HPDE6-E6E7 (cell line): ENCODE results near the gene CUL7.
A peak's percentile ranks its signal among the peaks of the same experiment; 100 is the strongest.
"Not testable (repeated sequence)": the region's sequence is repeated elsewhere in the genome, so short reads cannot be mapped to it uniquely, and the experiment has no call there.

Source experiments
- DNase-seq: peaks from one replicate; pipeline ENCODE4 v3.0.0; 2011; ENCODE audit warnings: missing footprints; ENCODE audit errors: extremely low spot score

The CUL7 gene

GRCh38 chr6:43016176-43016942 is 37.3 kb downstream of the CUL7 start:
- no peak for DNase-seq

DNA sequence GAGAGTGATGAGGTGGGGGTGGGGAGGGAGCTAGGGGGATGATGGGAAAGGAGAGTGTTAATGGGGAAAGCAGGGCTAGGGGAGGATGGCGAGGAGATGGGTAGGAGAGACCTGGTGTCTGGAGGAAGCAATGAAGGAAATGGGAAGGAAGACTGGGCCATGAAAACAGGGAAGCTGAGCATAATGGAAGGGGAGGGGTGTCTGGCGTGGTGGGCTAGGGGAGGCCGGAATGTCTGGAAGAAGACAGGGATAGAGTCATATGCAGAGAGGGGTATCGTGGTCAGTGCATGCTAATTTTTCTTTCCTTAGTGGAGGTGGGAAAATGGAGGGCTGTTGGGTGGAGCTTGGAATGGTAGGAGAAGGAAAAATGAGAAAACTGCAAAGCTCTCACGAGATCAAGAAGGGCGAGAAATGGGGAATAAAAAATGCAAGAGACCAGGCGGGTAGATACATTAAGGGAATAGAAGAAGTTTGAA is 39.2 kb downstream of the CUL7 start:
- DNase-seq: no peak

- DNase-seq: peak; percentile 100
These were observed 39.7 kb downstream of the CUL7 start, which contains the start of the genes KLHDC3 and MEA1 for GRCh38 chr6:43013843-43014433. Gene KLHDC3, plus strand, starts transcription at chr6:43014249. Its CDS starts 2,944 bp downstream, at chr6:43017193. Gene MEA1, minus strand, starts transcription at chr6:43013946. Its CDS starts 133 bp downstream, at chr6:43013813.

DNA sequence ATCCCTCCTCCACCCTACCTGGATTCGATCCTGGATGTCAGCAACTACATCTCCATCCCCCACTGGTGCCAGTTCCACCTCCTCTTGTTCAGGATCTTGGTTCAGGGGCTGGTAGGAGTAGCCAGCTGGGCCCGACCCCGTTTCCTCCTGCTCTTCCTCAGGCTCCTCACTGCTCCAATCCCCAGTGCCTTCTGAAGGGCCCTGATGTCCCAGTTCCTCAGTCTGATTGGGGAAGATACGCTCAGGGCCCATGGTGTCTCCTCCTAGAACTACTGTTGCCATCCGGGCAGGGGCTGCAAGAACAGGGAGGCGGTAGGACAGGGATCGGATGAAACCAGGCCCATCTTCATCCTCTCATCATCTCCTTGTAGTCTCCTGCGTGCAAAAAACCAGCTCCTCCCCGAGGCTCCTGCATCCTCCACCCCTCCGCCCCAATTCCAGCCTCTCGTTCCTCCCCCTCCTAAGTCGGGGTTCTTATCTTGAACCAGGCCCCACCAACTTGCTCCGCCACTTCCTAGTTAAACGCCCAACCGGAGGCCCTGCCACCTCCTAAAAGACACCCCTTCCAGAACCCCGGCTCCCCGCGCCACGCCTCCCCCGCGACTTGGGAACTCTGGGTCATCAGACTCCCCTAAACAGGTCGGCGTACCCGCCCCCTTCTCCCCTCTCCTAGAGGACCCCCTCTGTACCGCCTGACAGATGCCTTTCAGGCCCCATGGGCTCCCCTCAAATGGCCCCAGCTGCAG is 40.4 kb downstream of the CUL7 start:
- no peak for DNase-seq

DNA sequence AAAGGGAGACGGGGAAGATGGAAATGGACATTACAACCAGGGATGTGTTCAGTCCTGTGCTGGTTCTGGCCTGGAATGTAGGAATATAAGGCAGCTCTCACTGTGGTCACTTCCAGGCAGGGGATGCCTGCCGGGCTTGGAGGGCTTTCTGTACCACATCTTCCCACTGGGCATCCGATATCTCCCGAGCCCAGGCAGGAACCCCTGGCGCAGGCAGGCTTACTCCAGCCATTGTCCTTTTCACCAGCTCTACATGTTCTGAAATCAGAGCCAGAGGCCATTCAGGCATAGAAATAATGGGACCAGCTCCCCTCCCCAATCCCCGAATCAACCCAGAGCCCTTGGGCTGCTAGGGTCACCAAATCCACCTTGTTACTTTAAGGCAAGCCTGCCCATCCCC is 41.3 kb downstream of the CUL7 start:
- DNase-seq: no peak

DNA sequence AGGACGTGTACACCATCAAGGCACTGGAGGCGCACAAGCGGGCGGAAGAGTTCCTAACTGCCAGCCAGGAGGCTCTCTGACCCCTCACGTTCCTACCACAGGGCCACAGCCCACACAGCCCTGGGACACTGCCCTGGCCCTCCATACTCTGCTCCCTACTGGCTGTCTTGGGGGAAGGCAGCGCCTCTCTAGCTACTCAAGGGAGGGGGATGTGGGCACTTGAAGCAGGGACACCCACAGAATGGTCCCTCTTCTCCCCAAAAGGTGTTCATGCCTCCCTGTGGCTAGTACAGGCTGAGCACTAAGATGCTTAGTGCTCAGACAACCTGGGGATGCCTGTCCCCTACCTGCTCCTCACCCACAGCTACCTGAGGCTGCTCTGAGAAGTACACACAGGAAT is 42.4 kb downstream of the CUL7 start:
- no peak for DNase-seq

GRCh38 chr6:43009124-43009523 is 44.5 kb downstream of the CUL7 start:
- DNase-seq: no peak

- no peak for DNase-seq
These were observed 46.5 kb downstream of the CUL7 start for GRCh38 chr6:43007126-43007525.

- DNase-seq: no peak
These were observed 47.4 kb downstream of the CUL7 start for GRCh38 chr6:43006251-43006650.

GRCh38 chr6:43005844-43006243 is 47.8 kb downstream of the CUL7 start:
- DNase-seq: no peak

DNA sequence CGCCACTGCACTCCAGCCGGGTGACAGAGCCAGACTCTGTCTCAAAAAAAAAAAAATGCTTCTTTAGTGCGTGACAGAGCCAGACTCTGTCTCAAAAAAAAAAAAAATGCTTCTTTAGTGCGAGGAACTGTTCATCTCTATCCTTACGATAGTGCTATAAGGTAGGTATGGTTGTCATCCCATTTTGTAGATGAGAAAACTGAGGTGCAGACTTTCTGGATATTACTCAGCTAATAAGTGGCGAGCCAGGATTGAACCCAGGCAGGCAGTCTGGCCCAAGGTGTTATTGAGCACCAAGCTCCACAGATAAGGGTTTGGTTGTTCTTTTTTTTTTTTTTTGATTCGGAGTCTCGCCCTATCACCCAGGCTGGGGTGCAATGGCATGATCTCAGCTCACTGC is 51.8 kb downstream of the CUL7 start:
- no peak for DNase-seq

DNA sequence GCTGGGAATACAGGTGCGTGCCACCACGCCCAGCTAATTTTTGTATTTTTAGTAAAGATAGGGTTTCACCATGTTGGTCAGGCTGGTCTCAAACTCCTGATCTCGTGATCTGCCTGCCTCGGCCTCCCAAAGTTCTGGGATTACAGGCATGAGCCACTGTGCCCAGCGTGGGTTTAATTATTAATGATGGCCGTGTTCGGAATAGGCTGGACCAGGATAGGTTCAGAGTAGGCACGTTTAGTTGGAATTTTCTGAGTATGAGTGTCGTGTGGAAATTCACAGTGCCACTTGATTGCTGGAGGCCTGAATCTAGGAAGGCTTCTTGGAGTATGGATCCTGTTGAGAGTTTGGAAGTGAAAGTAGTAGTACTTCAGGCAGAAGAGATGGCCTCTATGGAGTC is 55.4 kb downstream of the CUL7 start:
- DNase-seq: not testable (repeated sequence)

DNA sequence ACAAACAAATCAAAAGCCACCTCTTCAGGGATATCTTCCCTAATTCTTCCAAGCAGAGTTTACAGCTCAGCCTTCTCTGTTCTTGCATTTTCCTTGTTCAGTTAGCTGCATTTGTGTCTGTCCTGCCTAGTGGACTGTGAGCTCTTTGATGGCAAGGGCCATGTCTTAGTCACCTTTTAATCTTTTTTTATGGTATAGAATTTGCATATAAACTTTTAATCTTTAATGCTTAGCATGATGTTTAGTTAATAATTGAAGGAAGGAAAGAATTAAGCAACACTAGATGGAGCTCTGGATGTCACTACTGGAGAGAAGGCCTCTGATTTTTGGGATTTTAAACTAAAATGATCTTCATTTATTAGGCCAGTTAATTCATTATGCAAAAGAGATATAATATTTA is 57.1 kb downstream of the CUL7 start:
- DNase-seq: no peak

- DNase-seq: no peak
These were observed 60.2 kb downstream of the CUL7 start for GRCh38 chr6:42993445-42993844.

DNA sequence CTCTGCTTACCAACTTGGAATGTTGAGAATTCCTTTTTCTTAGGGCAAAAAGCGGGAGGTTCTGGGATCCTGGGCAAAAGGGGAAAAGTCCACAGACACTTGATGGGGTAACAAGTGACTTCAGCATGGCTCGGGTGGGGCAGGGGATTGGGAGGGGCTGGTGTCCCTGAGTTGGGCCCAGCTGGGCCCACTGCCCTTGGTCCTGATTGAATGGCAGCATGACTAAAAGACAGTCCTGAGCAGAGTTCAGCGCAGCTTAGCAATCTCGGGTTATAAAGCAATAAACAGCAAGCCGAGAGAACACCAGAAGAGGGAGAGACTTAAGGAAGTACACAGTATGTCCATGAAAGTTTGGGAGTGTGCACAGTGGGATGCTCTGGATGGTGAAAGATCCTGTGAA is 63.7 kb downstream of the CUL7 start:
- DNase-seq: no peak

DNA sequence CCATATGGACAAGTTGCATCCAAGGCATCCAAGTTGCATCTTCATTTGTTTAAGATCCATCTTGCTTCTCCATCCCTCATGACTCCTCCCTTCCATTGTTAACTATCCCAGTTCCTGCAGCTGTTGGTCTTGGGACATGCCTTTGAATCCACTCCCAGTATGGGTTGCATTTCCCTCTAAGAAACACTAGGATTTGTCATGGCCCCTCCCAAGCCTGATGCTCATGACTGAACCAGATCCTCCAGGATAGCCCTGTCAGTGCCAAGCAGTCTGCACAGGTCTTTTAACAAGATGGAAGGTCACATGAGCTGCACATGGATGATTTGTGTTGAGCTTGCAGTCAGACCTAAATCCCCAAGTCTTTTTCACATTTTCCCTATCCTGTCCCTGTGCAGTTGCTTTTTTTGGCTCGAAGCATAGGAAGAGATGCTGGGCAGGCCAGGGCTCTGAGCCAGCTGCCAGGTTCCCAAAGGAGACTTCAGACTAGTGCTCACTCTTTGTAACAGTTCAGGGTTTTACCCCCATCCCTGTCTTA is 65.1 kb downstream of the CUL7 start:
- no peak for DNase-seq
